Naive thymus-derived CD4-positive, alpha-beta T cell (primary cell): Measurements from ENCODE around the gene POGK. TPM values are rescaled to one million over a fixed set of nuclear protein-coding genes. Genes with fewer than 3 reads are reported as not detected.

ENCODE experiments used
- ATAC-seq: fragments of 150-1000 bp; cut with Tn5 transposase; 2 replicates; pipeline ENCODE4 v1.10.0; 2021; ENCODE audit warnings: mild to moderate bottlenecking, moderate library complexity
- CTCF ChIA-PET: fragments of 350-600 bp; sonication (Branson Sonifier 250); formaldehyde crosslinking; loops from one replicate; lab custom pipeline; 2021; ENCODE audit warnings: antibody characterized with exemption; lab: Charles Lee
- POLR2A ChIA-PET: fragments of 350-600 bp; sonication (Branson Sonifier 250); formaldehyde crosslinking; loops from one replicate; lab custom pipeline; 2021; ENCODE audit warnings: antibody characterized with exemption, inconsistent platforms; lab: Charles Lee
- DNase-seq, 9 donors: peaks; one replicate each; pipeline versions ENCODE4 v3.0.0 to v3.0.0-alpha.2; 2020 to 2022; ENCODE audit warnings: mixed read lengths in 1 of 9
- H3K27ac ChIP-seq: one replicate; pipeline ENCODE4 v1.7.0; 2013; ENCODE audit warnings: mild to moderate bottlenecking, low read depth, low read length, moderate library complexity
- H3K27me3 ChIP-seq, 2 donors: one replicate each; pipeline ENCODE4 v1.7.0; 2013; ENCODE audit warnings: low read length in 2 of 2, mild to moderate bottlenecking in 2 of 2, moderate library complexity in 2 of 2; ENCODE audit not compliant: control insufficient read depth in 2 of 2, insufficient read depth in 2 of 2
- H3K36me3 ChIP-seq, 3 experiments: 1 replicate in 2 of 3; 2 replicates in 1 of 3; pipeline ENCODE4 v1.7.0; 2013; ENCODE audit warnings: low read length in 3 of 3, mild to moderate bottlenecking in 3 of 3, moderate library complexity in 1 of 3; ENCODE audit not compliant: insufficient read depth in 3 of 3, control insufficient read depth in 2 of 3
- H3K4me1 ChIP-seq, 2 donors: one replicate each; pipeline ENCODE4 v1.7.0; 2013; ENCODE audit warnings: low read length in 2 of 2, mild to moderate bottlenecking in 2 of 2, moderate library complexity in 1 of 2; ENCODE audit not compliant: control insufficient read depth in 2 of 2, insufficient read depth in 2 of 2
- H3K4me3 ChIP-seq: 2 replicates; pipeline ENCODE4 v1.7.0; 2013; ENCODE audit warnings: mild to moderate bottlenecking, low read length
- H3K9me3 ChIP-seq, 3 experiments: 1 replicate in 2 of 3; 2 replicates in 1 of 3; pipeline ENCODE4 v1.7.0; 2013; ENCODE audit warnings: low read length in 3 of 3; ENCODE audit not compliant: control insufficient read depth in 2 of 3
- H3K27ac Mint-ChIP-seq, 9 donors: one replicate each; pipeline ENCODE4 v1.8.0; 2020 to 2022; ENCODE audit warnings: mixed read lengths in 9 of 9, mild to moderate bottlenecking in 8 of 9, moderate library complexity in 5 of 9, inconsistent platforms in 2 of 9
- H3K27me3 Mint-ChIP-seq, 5 donors: one replicate each; pipeline ENCODE4 v1.8.0; 2021 to 2022; ENCODE audit warnings: mixed read lengths in 5 of 5, mild to moderate bottlenecking in 1 of 5
- H3K36me3 Mint-ChIP-seq, 5 donors: one replicate each; pipeline ENCODE4 v1.8.0; 2020 to 2022; ENCODE audit warnings: mixed read lengths in 5 of 5, mild to moderate bottlenecking in 3 of 5, inconsistent platforms in 1 of 5
- H3K4me1 Mint-ChIP-seq, 7 donors: one replicate each; pipeline ENCODE4 v1.8.0; 2020 to 2022; ENCODE audit warnings: mixed read lengths in 7 of 7, mild to moderate bottlenecking in 3 of 7, inconsistent platforms in 1 of 7
- H3K4me3 Mint-ChIP-seq, 10 donors: one replicate each; pipeline ENCODE4 v1.8.0; 2020 to 2022; ENCODE audit warnings: mild to moderate bottlenecking in 10 of 10, mixed read lengths in 10 of 10, moderate library complexity in 6 of 10, inconsistent platforms in 2 of 10
- H3K9me3 Mint-ChIP-seq, 11 donors: one replicate each; pipeline ENCODE4 v1.8.0; 2020 to 2022; ENCODE audit warnings: mixed read lengths in 11 of 11, mild to moderate bottlenecking in 4 of 11, inconsistent platforms in 1 of 11, moderate library complexity in 1 of 11
- intact Hi-C, 2 donors: fragments of 100-400 bp; cut with micrococcal nuclease; formaldehyde crosslinking; loops; one replicate each; pipeline ENCODE4 v1.15.1; 2023
- polyA plus RNA-seq, 2 donors: library from polyadenylated mRNA; unstranded; fragments of 300-500 nt; fragmentation: Illumina TruSeq; gene quantifications; one replicate each; pipeline ENCODE4 v1.2.3, GENCODE V29; 2021
- total RNA-seq, 6 experiments: library from RNA in 5 of 6; stranded (reverse) in 5 of 6; gene quantifications; 1 replicate in 5 of 6; 2 replicates in 1 of 6; pipeline ENCODE4 v1.2.3 and lab custom pipeline; 2021 to 2026

Gene POGK
- total and polyA plus RNA-seq, 7 experiments from 2014 or later, result 14.4 to 38.7 (median 26.5) TPM

DNA sequence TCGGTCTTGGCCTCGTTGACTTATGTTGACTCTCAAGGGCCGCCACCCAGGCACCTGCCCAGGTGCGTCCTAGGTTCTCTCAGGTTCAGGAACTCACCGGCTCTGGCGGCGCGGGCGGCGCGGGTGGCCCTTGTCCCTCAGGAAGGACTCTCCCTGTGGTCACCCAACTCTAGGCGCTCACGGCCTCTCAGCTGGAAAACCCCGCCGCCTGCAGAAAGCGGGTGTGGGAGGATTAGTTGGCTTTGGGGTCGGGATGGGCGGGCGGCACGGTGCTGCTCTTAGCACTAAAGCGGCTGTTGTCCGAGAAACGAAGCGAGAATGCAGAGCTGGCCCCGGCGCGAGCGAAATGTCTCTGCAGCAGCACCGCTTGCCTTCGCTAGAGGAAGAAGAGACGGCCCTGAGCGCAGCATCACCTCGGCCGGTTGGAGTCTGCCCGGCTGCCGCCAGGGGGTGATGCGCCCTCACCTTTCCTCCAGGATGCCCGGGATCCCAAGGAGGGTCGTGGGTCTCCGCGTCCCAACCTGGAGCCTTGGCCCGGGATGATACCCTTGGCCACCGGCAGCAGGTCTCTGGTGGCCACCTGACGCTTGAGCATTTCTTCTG lies 44.9 kb downstream of the POGK start:
- ChIA-PET CTCF (no interaction called here), POLR2A (no interaction called here)
- H3K9me3 ChIP-seq, result no peaks in the 10 kb centered on the region
- no peaks in the 10 kb centered on the region for H3K36me3 ChIP-seq
- H3K27ac Mint-ChIP-seq, result no peak overlapping the region
- DNase-seq (peak in 7 of 9 donors; percentile 4 to 27 (median 19)), ATAC-seq (peak; percentile 80)
- H3K27ac ChIP-seq, result no peak overlapping the region
- intact Hi-C loops, result no loop called here
- H3K9me3 Mint-ChIP-seq, result peaks cover 0 to 1% (median 0%) of the 10 kb centered on the region in 11 donors
- H3K4me1 ChIP-seq, result peaks cover 6 to 7% of the 10 kb centered on the region in 2 donors
- H3K4me3 Mint-ChIP-seq, result peak overlapping the region in 4 of 10 donors; percentile 12 to 58 (median 54)
- no peak overlapping the region for H3K4me3 ChIP-seq
- peaks cover 6 to 24% (median 21%) of the 10 kb centered on the region in 7 donors for H3K4me1 Mint-ChIP-seq
- H3K36me3 Mint-ChIP-seq, result peaks cover 0 to 2% (median 0%) of the 10 kb centered on the region in 5 donors
- H3K27me3 ChIP-seq, result no peaks in the 10 kb centered on the region
- H3K27me3 Mint-ChIP-seq, result peaks cover 6 to 50% (median 22%) of the 10 kb centered on the region in 5 donors

- no peak for ATAC-seq
- Mint-ChIP-seq H3K36me3 (peaks cover 0 to 2% (median 0%) of the 10 kb centered on the region in 5 donors), H3K4me1 (peaks cover 6 to 25% (median 21%) of the 10 kb centered on the region in 7 donors), H3K9me3 (peaks cover 0 to 1% (median 0%) of the 10 kb centered on the region in 11 donors), H3K4me3 (peak overlapping the region in 2 of 10 donors; percentile 15 to 58), H3K27ac (no peak overlapping the region), H3K27me3 (peaks cover 6 to 57% (median 22%) of the 10 kb centered on the region in 5 donors)
- Histone ChIP-seq H3K36me3 (no peaks in the 10 kb centered on the region), H3K4me1 (peaks cover 6 to 7% of the 10 kb centered on the region in 2 donors), H3K9me3 (no peaks in the 10 kb centered on the region), H3K27ac (no peak overlapping the region), H3K27me3 (no peaks in the 10 kb centered on the region), H3K4me3 (no peak overlapping the region)
- ChIA-PET POLR2A (interaction anchor here (0.7 kb wide), 1 partner anchor 702 kb away, joined by 4 read pairs; no protein-coding TSS in a partner anchor), CTCF (interaction anchor here (0.5 kb wide), 2 partner anchors 173 to 366 kb away, joined by 3 read pairs; no protein-coding TSS in a partner anchor)
- DNase-seq, result no peak
- intact Hi-C loops, result no loop called here
These were observed 45.7 kb downstream of the POGK start for GRCh38 chr1:166884971-166885370.

- Mint-ChIP-seq H3K4me3 (no peak overlapping the region), H3K27ac (no peak overlapping the region), H3K27me3 (peaks cover 8 to 64% (median 23%) of the 10 kb centered on the region in 5 donors), H3K4me1 (peaks cover 6 to 26% (median 18%) of the 10 kb centered on the region in 7 donors), H3K36me3 (peaks cover 0 to 2% (median 0%) of the 10 kb centered on the region in 5 donors), H3K9me3 (peaks cover 0 to 1% (median 0%) of the 10 kb centered on the region in 11 donors)
- H3K36me3 ChIP-seq, result no peaks in the 10 kb centered on the region
- H3K27me3 ChIP-seq, result no peaks in the 10 kb centered on the region
- POLR2A ChIA-PET, result no interaction called here
- intact Hi-C loops, result no loop called here
- no peak overlapping the region for H3K27ac ChIP-seq
- DNase-seq (no peak), ATAC-seq (no peak)
- CTCF ChIA-PET, result no interaction called here
- H3K4me1 ChIP-seq, result peaks cover 6 to 7% of the 10 kb centered on the region in 2 donors
- no peaks in the 10 kb centered on the region for H3K9me3 ChIP-seq
- H3K4me3 ChIP-seq, result no peak overlapping the region
These were observed 49.3 kb downstream of the POGK start for GRCh38 chr1:166888373-166889111.

DNA sequence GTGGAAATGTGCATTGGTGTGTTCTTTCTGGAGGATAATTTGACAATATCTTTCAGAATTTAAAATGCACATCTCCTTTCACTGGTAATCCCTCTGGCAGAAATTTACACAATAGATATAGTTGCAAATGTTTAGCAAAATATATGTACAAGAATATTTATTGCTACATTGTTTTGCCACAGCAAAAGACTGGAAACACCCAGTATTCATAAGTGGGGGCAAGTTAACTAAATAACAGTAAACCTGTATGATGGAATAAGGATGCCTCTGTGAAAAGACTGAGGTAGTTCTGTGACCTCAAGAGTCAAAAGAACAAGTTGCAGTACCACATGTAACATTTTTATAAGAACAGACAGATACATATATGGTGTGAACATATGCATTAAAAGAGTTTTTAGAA lies 50.5 kb downstream of the POGK start:
- intact Hi-C loops, result no loop called here
- H3K4me3 Mint-ChIP-seq, result no peak overlapping the region
- Histone ChIP-seq H3K27ac (no peak overlapping the region), H3K4me3 (no peak overlapping the region), H3K27me3 (no peaks in the 10 kb centered on the region), H3K36me3 (no peaks in the 10 kb centered on the region), H3K9me3 (no peaks in the 10 kb centered on the region), H3K4me1 (peaks cover 0 to 1% of the 10 kb centered on the region in 2 donors)
- POLR2A ChIA-PET, result no interaction called here
- DNase-seq (no peak), ATAC-seq (no peak)
- H3K4me1 Mint-ChIP-seq, result peaks cover 3 to 16% (median 8%) of the 10 kb centered on the region in 7 donors
- H3K36me3 Mint-ChIP-seq, result peaks cover 0 to 2% (median 0%) of the 10 kb centered on the region in 5 donors
- peaks cover 0 to 1% (median 0%) of the 10 kb centered on the region in 11 donors for H3K9me3 Mint-ChIP-seq
- peaks cover 12 to 62% (median 16%) of the 10 kb centered on the region in 5 donors for H3K27me3 Mint-ChIP-seq
- CTCF ChIA-PET, result no interaction called here
- no peak overlapping the region for H3K27ac Mint-ChIP-seq

GRCh38 chr1:166895766-166896165 lies 56.5 kb downstream of the POGK start:
- Mint-ChIP-seq H3K9me3 (peaks cover 4 to 26% (median 12%) of the 10 kb centered on the region in 11 donors), H3K36me3 (peaks cover 2 to 17% (median 7%) of the 10 kb centered on the region in 5 donors), H3K27me3 (peaks cover 7 to 52% (median 19%) of the 10 kb centered on the region in 5 donors), H3K4me1 (no peaks in the 10 kb centered on the region), H3K4me3 (no peak overlapping the region), H3K27ac (no peak overlapping the region)
- DNase-seq (no peak), ATAC-seq (no peak)
- H3K27me3 ChIP-seq, result no peaks in the 10 kb centered on the region
- no peaks in the 10 kb centered on the region for H3K4me1 ChIP-seq
- H3K27ac ChIP-seq, result no peak overlapping the region
- no peak overlapping the region for H3K4me3 ChIP-seq
- no peaks in the 10 kb centered on the region for H3K36me3 ChIP-seq
- intact Hi-C loops, result no loop called here
- CTCF ChIA-PET, result no interaction called here
- POLR2A ChIA-PET, result no interaction called here
- H3K9me3 ChIP-seq, result peaks cover 0 to 14% (median 0%) of the 10 kb centered on the region in 3 experiments

GRCh38 chr1:166899769-166900168 lies 60.5 kb downstream of the POGK start:
- ChIA-PET POLR2A (no interaction called here), CTCF (interaction anchor here (1.5 kb wide), 1 partner anchor 9 kb away, joined by 4 read pairs; no protein-coding TSS in a partner anchor)
- no peaks in the 10 kb centered on the region for H3K36me3 ChIP-seq
- ATAC-seq (no peak), DNase-seq (no peak)
- no peaks in the 10 kb centered on the region for H3K4me1 ChIP-seq
- no peak overlapping the region for H3K4me3 ChIP-seq
- no peaks in the 10 kb centered on the region for H3K27me3 ChIP-seq
- no peak overlapping the region for H3K4me3 Mint-ChIP-seq
- H3K4me1 Mint-ChIP-seq, result peaks cover 0 to 7% (median 0%) of the 10 kb centered on the region in 7 donors
- H3K27ac ChIP-seq, result no peak overlapping the region
- H3K36me3 Mint-ChIP-seq, result peaks cover 3 to 17% (median 7%) of the 10 kb centered on the region in 5 donors
- peaks cover 4 to 26% (median 12%) of the 10 kb centered on the region in 11 donors for H3K9me3 Mint-ChIP-seq
- intact Hi-C loops, result no loop called here
- peaks cover 0 to 27% (median 11%) of the 10 kb centered on the region in 5 donors for H3K27me3 Mint-ChIP-seq
- no peak overlapping the region for H3K27ac Mint-ChIP-seq
- peaks cover 0 to 14% (median 0%) of the 10 kb centered on the region in 3 experiments for H3K9me3 ChIP-seq
